Activated gamma-delta T cell (primary cell): ENCODE results near the gene XYLB.

Experiments used
- DNase-seq: peaks from one replicate; lab custom pipeline; 2025; lab: John Stamatoyannopoulos, UW

XYLB gene

GRCh38 chr3:38323060-38323459 is 23.5 kb upstream of the XYLB start:
- DNase-seq: no peak

GRCh38 chr3:38325256-38325655 is 21.3 kb upstream of the XYLB start:
- no peak for DNase-seq

DNA sequence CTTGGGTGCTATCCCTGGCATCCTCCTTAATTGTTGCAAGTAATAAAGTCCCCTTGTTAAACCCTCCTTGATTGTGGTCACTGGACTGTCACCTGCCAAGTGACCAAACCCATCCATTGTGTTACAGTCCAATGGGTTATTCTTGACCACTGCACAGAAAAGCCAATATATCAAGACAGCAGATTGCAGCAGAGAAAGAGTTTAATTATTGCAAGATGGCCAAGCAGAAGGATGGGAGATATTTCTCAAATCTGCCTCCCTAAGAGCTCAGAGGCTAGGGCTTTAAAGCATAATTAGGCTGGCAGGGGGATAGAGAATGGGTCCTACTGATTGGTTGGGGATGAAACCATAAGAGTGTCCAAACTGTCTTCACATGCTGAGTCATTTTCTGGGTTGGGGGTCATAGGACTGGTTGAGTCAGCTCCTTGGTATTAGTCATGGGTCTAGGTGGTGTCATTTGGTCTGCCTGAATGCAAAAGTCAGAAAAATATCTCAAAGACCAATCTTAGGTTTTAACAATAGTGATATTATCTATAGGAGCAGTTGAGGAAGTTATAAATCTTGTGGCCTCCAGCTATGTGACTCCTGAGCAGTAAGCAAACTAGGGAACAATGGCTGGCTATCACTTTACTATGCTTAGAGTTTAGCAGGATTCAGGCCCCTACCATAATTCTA is 19.1 kb upstream of the XYLB start:
- DNase-seq: no peak

DNA sequence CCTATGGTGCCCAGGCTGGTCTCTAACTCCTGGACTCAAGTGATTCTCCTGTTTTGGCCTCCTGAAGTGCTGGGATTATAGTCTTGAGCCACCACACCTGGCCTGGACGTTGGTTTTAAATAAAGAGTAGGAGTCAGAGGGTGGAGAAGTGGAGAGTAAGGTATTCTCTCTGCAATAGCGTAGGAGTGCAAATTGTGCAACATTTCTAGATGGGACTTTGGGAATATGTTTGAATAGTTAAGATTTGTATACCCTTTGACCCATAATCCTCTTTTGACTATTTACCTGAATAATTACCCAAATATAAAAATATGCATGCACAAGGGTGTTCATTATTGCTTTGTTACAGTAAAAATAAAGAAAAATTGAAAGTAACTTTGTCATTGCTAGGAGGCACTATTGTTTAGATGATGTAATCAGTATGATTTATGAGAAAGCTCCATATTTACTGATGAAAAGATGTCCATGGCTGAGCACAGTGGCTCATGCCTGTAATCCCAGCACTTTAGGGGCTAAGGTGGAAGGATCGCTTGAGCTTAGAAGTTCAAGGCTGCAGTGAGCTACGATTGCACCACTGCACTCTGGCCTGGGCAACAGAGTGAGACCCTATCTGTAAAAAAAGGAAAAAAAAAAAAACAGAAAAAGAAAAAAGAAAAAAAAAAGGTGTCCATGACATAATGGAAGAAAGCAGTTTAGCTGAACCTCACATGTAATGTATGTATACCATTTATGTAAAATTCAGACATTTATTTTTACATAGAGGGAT is 15.1 kb upstream of the XYLB start:
- no peak for DNase-seq

DNA sequence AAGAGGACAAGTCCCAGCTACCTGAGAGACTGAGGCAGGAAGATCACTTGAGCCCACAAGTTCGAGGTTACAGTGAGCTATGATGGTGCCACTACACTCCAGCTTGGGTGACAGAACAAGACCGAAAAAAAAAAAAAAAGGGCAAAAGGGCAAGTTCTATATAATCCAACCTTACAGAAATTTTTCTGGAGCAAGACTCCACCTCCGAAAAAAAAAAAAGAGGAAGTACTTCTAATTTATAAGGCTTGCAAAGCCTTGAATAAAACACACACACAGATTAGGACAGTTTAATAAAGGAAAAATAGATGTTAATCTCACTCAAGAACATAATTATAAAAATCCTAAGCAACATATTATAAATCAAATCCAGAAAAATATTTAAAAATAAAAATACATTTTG is 14.4 kb upstream of the XYLB start:
- no peak for DNase-seq

- no peak for DNase-seq
Observed at GRCh38 chr3:38334142-38335055, 12.2 kb upstream of the XYLB start.

DNA sequence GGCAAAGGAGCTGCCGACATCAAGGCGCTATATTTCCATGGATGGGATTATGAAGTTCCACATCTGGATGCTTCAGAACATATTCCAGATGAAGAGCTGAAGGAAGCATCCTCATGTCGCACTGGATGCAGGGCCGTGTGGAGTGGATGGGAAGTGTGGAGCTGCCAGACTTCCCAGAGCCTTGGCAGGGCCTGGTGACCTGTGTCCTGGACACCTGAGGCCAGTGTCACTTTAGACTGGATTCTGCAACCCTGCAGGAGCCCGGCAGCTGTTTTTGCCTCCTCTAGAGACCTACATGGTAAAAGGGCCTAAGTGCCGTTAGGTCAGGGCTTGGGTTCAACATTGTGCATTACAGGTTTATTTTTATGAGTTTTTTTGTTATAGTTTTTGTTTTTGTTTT is 11.3 kb upstream of the XYLB start:
- DNase-seq: no peak

GRCh38 chr3:38337703-38338102 is 8.9 kb upstream of the XYLB start:
- no peak for DNase-seq

GRCh38 chr3:38343797-38344594 is 2.6 kb upstream of the XYLB start:
- DNase-seq: no peak

DNA sequence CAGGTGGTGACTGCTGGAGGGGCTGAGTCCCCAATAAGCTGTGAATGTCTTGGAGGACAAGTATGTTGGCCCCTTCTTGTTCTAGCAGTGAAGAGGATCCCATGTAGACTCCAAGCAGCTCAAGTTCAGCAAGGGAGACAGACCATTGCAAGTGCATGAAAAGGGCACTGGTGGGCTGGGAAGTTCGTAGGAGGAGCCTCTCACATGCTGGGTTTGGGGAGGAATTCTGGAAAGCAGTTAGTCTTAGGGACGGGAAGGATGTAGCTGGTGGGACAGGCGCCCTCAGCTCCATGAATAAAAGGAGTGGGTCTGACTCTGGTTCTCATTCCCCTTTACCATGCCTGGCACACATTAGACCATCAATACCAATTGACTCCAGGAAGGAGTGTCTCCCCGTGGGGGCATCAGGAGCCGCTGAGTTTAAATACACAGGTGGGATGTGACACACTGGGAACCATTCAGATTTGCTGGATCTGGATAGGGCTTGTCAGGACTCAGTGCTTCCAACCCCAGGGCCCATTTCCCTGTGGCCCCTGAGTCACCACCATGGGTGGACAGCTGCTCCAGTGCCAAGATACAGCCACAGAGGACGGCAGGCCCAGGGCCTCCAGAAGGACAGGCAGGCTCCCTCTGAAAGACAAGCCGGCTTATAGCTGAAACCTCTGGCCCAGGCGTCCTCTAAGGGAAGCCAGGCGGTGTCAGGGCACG is 552 bp upstream of the XYLB start:
- DNase-seq: no peak

DNA sequence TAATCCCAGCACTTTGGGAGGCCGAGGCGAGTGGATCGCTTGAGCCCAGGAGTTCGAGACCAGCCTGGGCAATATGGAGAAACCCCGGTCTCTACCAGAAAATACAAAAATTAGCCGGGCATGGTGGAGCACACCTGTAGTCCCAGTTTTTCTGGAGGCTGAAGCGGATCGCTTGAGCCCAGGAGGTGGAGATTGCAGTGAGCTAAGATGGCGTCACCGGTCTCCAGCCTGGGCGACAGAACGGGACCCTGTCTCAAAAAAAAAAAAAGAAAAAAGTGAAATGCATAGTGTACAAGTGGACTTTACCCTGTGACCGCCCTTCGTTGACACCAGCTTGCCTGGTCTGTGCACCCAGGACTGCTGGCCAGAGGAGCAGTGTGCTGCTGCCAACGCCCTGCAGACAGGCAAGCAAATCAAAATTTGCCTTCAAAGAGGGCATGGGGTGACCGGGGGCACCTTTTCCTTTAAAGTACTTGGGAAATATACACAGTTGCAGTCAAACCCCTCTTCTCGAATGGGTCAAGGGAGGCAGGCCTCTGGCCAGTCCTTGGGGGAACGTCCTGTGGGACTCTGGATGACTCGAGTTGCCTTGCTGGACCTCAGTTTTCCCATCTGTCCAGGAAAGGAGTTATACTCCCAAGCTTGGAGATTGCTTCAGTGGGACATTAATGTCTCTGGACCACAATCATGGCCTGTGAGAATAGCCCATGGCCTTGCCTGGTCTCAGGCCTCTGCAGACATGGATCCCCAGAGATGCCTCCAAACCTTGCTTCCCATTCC is 1.0 kb downstream of the XYLB start:
- no peak for DNase-seq

DNA sequence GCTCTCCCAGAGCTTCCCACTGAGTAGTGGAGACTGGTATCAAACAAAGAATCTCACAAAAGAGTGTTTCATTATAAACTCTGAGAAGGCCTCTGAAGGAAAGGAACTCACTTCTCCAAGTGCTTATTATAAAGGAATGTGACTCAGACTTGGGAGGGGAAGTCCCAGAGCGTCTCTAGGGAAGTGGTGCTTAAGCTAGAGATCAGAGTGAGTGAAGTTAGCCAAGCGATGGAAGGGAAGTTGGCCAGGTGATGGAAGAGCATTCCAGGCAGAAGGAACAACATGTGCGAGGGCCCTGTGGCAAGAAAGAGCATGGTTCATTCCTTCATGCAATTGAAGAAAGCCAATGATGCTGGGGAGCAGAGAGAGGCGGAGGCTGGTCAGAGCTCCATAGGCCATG is 2.3 kb downstream of the XYLB start:
- DNase-seq: no peak

- DNase-seq: no peak
Observed at GRCh38 chr3:38349684-38350359, 3.2 kb downstream of the XYLB start.

- no peak for DNase-seq
Observed at GRCh38 chr3:38353151-38353550, 6.6 kb downstream of the XYLB start.

DNA sequence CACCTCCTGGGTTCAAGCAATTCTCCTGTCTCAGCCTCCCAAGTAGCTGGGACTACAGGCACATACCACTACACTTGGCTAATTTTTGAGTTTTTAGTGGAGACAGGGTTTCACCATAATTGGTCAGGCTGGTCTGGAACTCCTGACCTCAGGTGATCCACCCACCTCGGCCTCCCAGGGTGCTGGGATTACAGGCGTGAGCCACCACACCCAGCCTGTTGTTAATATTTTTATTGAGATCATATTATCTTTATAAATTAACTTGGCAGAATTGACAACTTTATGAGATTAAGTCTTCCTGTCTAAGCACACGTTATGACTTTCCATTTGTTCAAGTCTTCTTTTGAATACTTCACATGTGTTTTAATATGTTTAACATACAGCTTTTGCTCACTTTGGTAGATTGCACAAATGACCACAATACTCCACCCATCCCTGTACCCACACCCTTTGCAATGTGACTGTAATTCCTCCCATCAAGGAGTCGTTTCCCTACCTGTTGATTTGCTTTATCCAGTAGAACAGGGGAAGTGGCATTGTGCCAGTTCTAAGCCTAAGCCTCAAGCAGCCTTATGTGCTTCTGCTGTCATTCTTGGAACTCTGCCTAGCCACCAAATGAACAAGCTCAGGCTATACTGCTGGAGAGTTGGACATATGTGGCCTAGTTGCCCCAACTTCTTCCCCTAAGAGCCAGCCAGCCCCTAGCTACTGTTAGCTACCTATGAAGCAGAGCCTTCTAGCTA is 8.2 kb downstream of the XYLB start:
- no peak for DNase-seq

GRCh38 chr3:38359038-38359437 is 12.5 kb downstream of the XYLB start:
- DNase-seq: no peak

- DNase-seq: no peak
Observed at GRCh38 chr3:38360345-38360744, 13.8 kb downstream of the XYLB start.

DNA sequence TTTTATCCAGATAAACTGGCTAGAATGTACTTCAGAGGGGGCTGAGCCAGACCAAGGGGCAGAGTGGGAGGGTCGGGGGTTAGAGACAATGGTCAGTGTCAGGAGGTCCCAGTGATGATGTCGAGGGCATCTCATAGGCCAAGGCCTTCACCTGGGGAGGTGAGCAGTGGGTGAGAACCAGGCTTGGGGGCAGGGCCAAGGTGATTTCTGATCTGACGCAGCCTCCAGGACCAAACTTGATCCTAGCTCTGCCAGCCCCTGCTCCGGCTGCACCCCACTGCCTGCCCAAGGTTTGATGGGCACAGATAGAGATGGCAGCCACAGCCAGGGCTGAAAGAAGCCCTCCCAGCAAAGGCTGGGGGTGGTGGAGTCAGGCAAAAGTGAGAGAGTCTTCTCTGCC is 14.9 kb downstream of the XYLB start:
- no peak for DNase-seq

DNA sequence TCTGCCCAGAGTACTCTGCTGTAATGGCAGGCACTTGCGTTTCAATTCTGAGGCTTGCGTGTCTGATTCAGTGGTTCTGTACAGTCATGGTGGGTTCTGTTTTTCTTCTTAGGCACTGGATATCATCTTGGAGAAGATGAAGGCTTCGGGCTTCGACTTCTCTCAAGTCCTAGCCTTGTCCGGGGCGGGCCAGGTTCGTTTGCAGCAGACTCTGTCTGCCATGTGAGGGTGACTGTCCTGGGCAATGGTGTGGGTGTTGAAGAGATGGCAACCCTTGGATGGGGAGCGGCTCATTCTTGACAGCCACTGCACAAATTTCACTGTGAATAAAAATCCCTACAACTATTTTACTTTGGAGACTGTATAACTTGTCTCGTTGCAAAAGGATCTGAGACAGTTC is 16.2 kb downstream of the XYLB start:
- no peak for DNase-seq
